Activated T-helper 1 cell treated with anti-CD3 and anti-CD28 coated beads, Interleukin-12 subunit alpha, Interleukin-12 subunit beta, Interleukin-2, Interleukin-4 antibody, amounts not matched to agents 30 ng/mL and 10 ng/mL and 1 ng/mL, durations not matched to agents 14 hours and 24 hours and 36 hours (primary cell): Measurements from ENCODE around the gene SLC9A9. TPM values are rescaled to one million over a fixed set of nuclear protein-coding genes. Genes with fewer than 3 reads are reported as not detected.
A peak's percentile ranks its signal among the peaks of the same experiment; 100 is the strongest.

ENCODE experiments used
- DNase-seq: peaks from one replicate; pipeline ENCODE4 v3.0.0; 2021; ENCODE audit warnings: low spot score
- H3K27ac Mint-ChIP-seq: one replicate; pipeline ENCODE4 v1.8.0; 2021; ENCODE audit warnings: mild to moderate bottlenecking, mixed read lengths
- H3K27me3 Mint-ChIP-seq: one replicate; pipeline ENCODE4 v1.8.0; 2022; ENCODE audit warnings: mild to moderate bottlenecking, moderate library complexity, mixed read lengths; ENCODE audit not compliant: insufficient read depth
- H3K36me3 Mint-ChIP-seq: one replicate; pipeline ENCODE4 v1.8.0; 2021; ENCODE audit warnings: low read depth, mixed read lengths
- H3K4me1 Mint-ChIP-seq: one replicate; pipeline ENCODE4 v1.8.0; 2021; ENCODE audit warnings: low read depth, mixed read lengths
- H3K4me3 Mint-ChIP-seq: one replicate; pipeline ENCODE4 v1.8.0; 2021; ENCODE audit warnings: mild to moderate bottlenecking, moderate library complexity, mixed read lengths
- H3K9me3 Mint-ChIP-seq: one replicate; pipeline ENCODE4 v1.8.0; 2021; ENCODE audit warnings: mixed read lengths
- intact Hi-C: fragments of 100-400 bp; cut with micrococcal nuclease; formaldehyde crosslinking; loops from one replicate; pipeline ENCODE4 v1.15.1; 2024
- total RNA-seq: library from RNA; stranded (reverse); gene quantifications from 2 replicates; pipeline ENCODE4 v1.2.3, GENCODE V29; 2022

Gene SLC9A9
- total RNA-seq, 1 donor from 2014 or later, result 0.88 TPM

GRCh38 chr3:143859465-143860203, 11.4 kb upstream of the SLC9A9 start:
- Mint-ChIP-seq H3K9me3 (no peaks in the 10 kb centered on the region), H3K4me3 (no peak overlapping the region), H3K27me3 (peaks cover 18% of the 10 kb centered on the region), H3K4me1 (peaks cover 8% of the 10 kb centered on the region), H3K36me3 (no peaks in the 10 kb centered on the region), H3K27ac (no peak overlapping the region)
- DNase-seq, result no peak
- intact Hi-C loops, result no loop called here

GRCh38 chr3:143856252-143856970, 8.1 kb upstream of the SLC9A9 start:
- peaks cover 14% of the 10 kb centered on the region for H3K4me1 Mint-ChIP-seq
- peaks cover 10% of the 10 kb centered on the region for H3K27me3 Mint-ChIP-seq
- H3K27ac Mint-ChIP-seq, result no peak overlapping the region
- H3K9me3 Mint-ChIP-seq, result no peaks in the 10 kb centered on the region
- H3K4me3 Mint-ChIP-seq, result no peak overlapping the region
- no peak for DNase-seq
- no peaks in the 10 kb centered on the region for H3K36me3 Mint-ChIP-seq
- intact Hi-C loops, result no loop called here

- Mint-ChIP-seq H3K4me1 (peaks cover 27% of the 10 kb centered on the region), H3K4me3 (no peak overlapping the region), H3K27me3 (peaks cover 8% of the 10 kb centered on the region), H3K9me3 (no peaks in the 10 kb centered on the region), H3K27ac (no peak overlapping the region), H3K36me3 (no peaks in the 10 kb centered on the region)
- intact Hi-C loops, result no loop called here
- no peak for DNase-seq
These were observed 6.9 kb upstream of the SLC9A9 start for GRCh38 chr3:143855183-143855582.

GRCh38 chr3:143851331-143852017, 3.2 kb upstream of the SLC9A9 start:
- H3K27me3 Mint-ChIP-seq, result peaks cover 3% of the 10 kb centered on the region
- H3K4me3 Mint-ChIP-seq, result no peak overlapping the region
- H3K4me1 Mint-ChIP-seq, result peaks cover 61% of the 10 kb centered on the region
- H3K36me3 Mint-ChIP-seq, result peaks cover 2% of the 10 kb centered on the region
- intact Hi-C loops, result no loop called here
- no peak overlapping the region for H3K27ac Mint-ChIP-seq
- H3K9me3 Mint-ChIP-seq, result no peaks in the 10 kb centered on the region
- DNase-seq, result no peak

GRCh38 chr3:143850877-143851276, 2.6 kb upstream of the SLC9A9 start:
- Mint-ChIP-seq H3K9me3 (no peaks in the 10 kb centered on the region), H3K4me1 (peaks cover 61% of the 10 kb centered on the region), H3K36me3 (peaks cover 2% of the 10 kb centered on the region), H3K4me3 (no peak overlapping the region), H3K27me3 (peaks cover 3% of the 10 kb centered on the region), H3K27ac (no peak overlapping the region)
- no peak for DNase-seq
- intact Hi-C loops, result no loop called here

- H3K4me1 Mint-ChIP-seq, result peaks cover 57% of the 10 kb centered on the region
- H3K4me3 Mint-ChIP-seq, result peak overlapping the region; percentile 94
- intact Hi-C loops, result loop anchor here (5.0 kb wide), 2 partner anchors 313 to 783 kb away; no protein-coding TSS in a partner anchor
- H3K27ac Mint-ChIP-seq, result no peak overlapping the region
- no peak for DNase-seq
- H3K36me3 Mint-ChIP-seq, result peaks cover 2% of the 10 kb centered on the region
- peaks cover 3% of the 10 kb centered on the region for H3K27me3 Mint-ChIP-seq
- H3K9me3 Mint-ChIP-seq, result no peaks in the 10 kb centered on the region
These were observed 1.7 kb upstream of the SLC9A9 start for GRCh38 chr3:143849854-143850549.

- H3K4me1 Mint-ChIP-seq, result peaks cover 47% of the 10 kb centered on the region
- peak overlapping the region; percentile 86 for H3K27ac Mint-ChIP-seq
- intact Hi-C loops, result loop anchor here (1.0 to 5.0 kb wide), 7 partner anchors 12 to 781 kb away; partner anchors contain the start of gene DIPK2A
These were observed 436 bp upstream of the SLC9A9 start for GRCh38 chr3:143848704-143849103.

GRCh38 chr3:143843587-143843986, 4.7 kb downstream of the SLC9A9 start:
- H3K36me3 Mint-ChIP-seq, result peaks cover 2% of the 10 kb centered on the region
- no peaks in the 10 kb centered on the region for H3K9me3 Mint-ChIP-seq
- H3K4me3 Mint-ChIP-seq, result no peak overlapping the region
- no peak for DNase-seq
- no peak overlapping the region for H3K27ac Mint-ChIP-seq
- peaks cover 18% of the 10 kb centered on the region for H3K4me1 Mint-ChIP-seq
- intact Hi-C loops, result no loop called here
- H3K27me3 Mint-ChIP-seq, result peaks cover 5% of the 10 kb centered on the region

More at GRCh38 chr3:143848704-143849103, 436 bp upstream of the SLC9A9 start:
- DNase-seq, result no peak
- peaks cover 5% of the 10 kb centered on the region for H3K27me3 Mint-ChIP-seq
- no peaks in the 10 kb centered on the region for H3K9me3 Mint-ChIP-seq
- peaks cover 2% of the 10 kb centered on the region for H3K36me3 Mint-ChIP-seq
- H3K4me3 Mint-ChIP-seq, result peak overlapping the region; percentile 94

- Mint-ChIP-seq H3K36me3 (peaks cover 2% of the 10 kb centered on the region), H3K9me3 (no peaks in the 10 kb centered on the region), H3K4me1 (no peaks in the 10 kb centered on the region), H3K4me3 (no peak overlapping the region), H3K27ac (no peak overlapping the region), H3K27me3 (peaks cover 2% of the 10 kb centered on the region)
- intact Hi-C loops, result no loop called here
- no peak for DNase-seq
These were observed 7.6 kb downstream of the SLC9A9 start for GRCh38 chr3:143840636-143841035.

- no peak for DNase-seq
- no peak overlapping the region for H3K4me3 Mint-ChIP-seq
- intact Hi-C loops, result no loop called here
- no peaks in the 10 kb centered on the region for H3K9me3 Mint-ChIP-seq
- no peak overlapping the region for H3K27ac Mint-ChIP-seq
- H3K27me3 Mint-ChIP-seq, result peaks cover 2% of the 10 kb centered on the region
- peaks cover 5% of the 10 kb centered on the region for H3K36me3 Mint-ChIP-seq
- H3K4me1 Mint-ChIP-seq, result no peaks in the 10 kb centered on the region
These were observed 8.3 kb downstream of the SLC9A9 start for GRCh38 chr3:143839980-143840379.

GRCh38 chr3:143837076-143837475, 11.2 kb downstream of the SLC9A9 start:
- H3K4me1 Mint-ChIP-seq, result peaks cover 10% of the 10 kb centered on the region
- intact Hi-C loops, result no loop called here

GRCh38 chr3:143835312-143835711, 13.0 kb downstream of the SLC9A9 start:
- no peak for DNase-seq
- H3K9me3 Mint-ChIP-seq, result no peaks in the 10 kb centered on the region
- H3K27me3 Mint-ChIP-seq, result no peaks in the 10 kb centered on the region
- peaks cover 5% of the 10 kb centered on the region for H3K36me3 Mint-ChIP-seq
- H3K4me1 Mint-ChIP-seq, result peaks cover 27% of the 10 kb centered on the region
- no peak overlapping the region for H3K27ac Mint-ChIP-seq
- H3K4me3 Mint-ChIP-seq, result no peak overlapping the region
- intact Hi-C loops, result no loop called here

More at GRCh38 chr3:143837076-143837475, 11.2 kb downstream of the SLC9A9 start:
- Mint-ChIP-seq H3K36me3 (peaks cover 5% of the 10 kb centered on the region), H3K9me3 (no peaks in the 10 kb centered on the region), H3K27me3 (no peaks in the 10 kb centered on the region), H3K27ac (no peak overlapping the region), H3K4me3 (no peak overlapping the region)
- DNase-seq, result no peak
